H1 (cell line): ENCODE results near the gene TFB1M. TPM values are rescaled to one million over a fixed set of nuclear protein-coding genes. Genes with fewer than 3 reads are reported as not detected.

Source experiments
- CTCF ChIA-PET: fragments of 300-600 bp; sonication (Branson Sonifier 250); formaldehyde crosslinking; loops from one replicate; lab custom pipeline; 2021; ENCODE audit not compliant: partially characterized antibody; lab: Charles Lee
- POLR2A ChIA-PET: fragments of 300-600 bp; sonication (Branson Sonifier 250); formaldehyde crosslinking; loops from one replicate; lab custom pipeline; 2021; ENCODE audit warnings: inconsistent platforms; ENCODE audit not compliant: partially characterized antibody; lab: Charles Lee
- DNase-seq, 2 experiments: peaks; one replicate each; pipeline versions ENCODE4 v3.0.0 to v3.0.0-alpha.2; 2010 to 2022; ENCODE audit warnings: low spot score in 2 of 2, low read depth in 1 of 2, mixed read lengths in 1 of 2
- FAIRE-seq: peaks from 2 replicates; lab custom pipeline; 2011; peaks lifted over from hg19 to GRCh38; lab: Jason Lieb, UNC
- H2AFZ ChIP-seq: 2 replicates; pipeline ENCODE4 v1.8.1; 2012; ENCODE audit warnings: low read length, inconsistent platforms
- H2AK5ac ChIP-seq: 2 replicates; pipeline ENCODE4 v1.6.1; 2013; ENCODE audit warnings: low read depth, low read length
- H2BK120ac ChIP-seq: replicated peaks from 2 replicates; pipeline ENCODE3; 2013; ENCODE audit warnings: low read depth, low read length, inconsistent platforms
- H2BK12ac ChIP-seq: 2 replicates; pipeline ENCODE4 v1.6.1; 2013; ENCODE audit warnings: low read depth, low read length
- H2BK15ac ChIP-seq: 2 replicates; pipeline ENCODE4 v1.6.1; 2013; ENCODE audit warnings: low read length
- H2BK20ac ChIP-seq: 2 replicates; pipeline ENCODE4 v1.6.1; 2013; ENCODE audit warnings: low read length
- H2BK5ac ChIP-seq: 2 replicates; pipeline ENCODE4 v1.6.1; 2013; ENCODE audit warnings: low read depth, low read length
- H3K14ac ChIP-seq: 2 replicates; pipeline ENCODE4 v1.6.1; 2013; ENCODE audit warnings: inconsistent platforms; ENCODE audit not compliant: insufficient read length
- H3K18ac ChIP-seq: 2 replicates; pipeline ENCODE4 v1.6.1; 2013; ENCODE audit warnings: low read length; ENCODE audit errors: extremely low read depth
- H3K23ac ChIP-seq: 2 replicates; pipeline ENCODE4 v1.6.1; 2013; ENCODE audit warnings: inconsistent platforms; ENCODE audit not compliant: insufficient read length
- H3K23me2 ChIP-seq: 2 replicates; pipeline ENCODE4 v1.6.1; 2013; ENCODE audit warnings: low read depth, low read length
- H3K27ac ChIP-seq: 2 replicates; pipeline ENCODE4 v1.6.1; 2011; ENCODE audit warnings: low read depth, low read length, inconsistent platforms
- H3K27me3 ChIP-seq, 4 experiments: replicated peaks in 1 of 4; 1 replicate in 1 of 4; 2 replicates in 3 of 4; pipeline versions ENCODE4 v1.6.1 to v1.8.1; 2011 to 2013; ENCODE audit warnings: low read length in 3 of 4, mild to moderate bottlenecking in 3 of 4, inconsistent platforms in 2 of 4, mixed read lengths in 2 of 4, moderate library complexity in 1 of 4; ENCODE audit not compliant: control insufficient read depth in 3 of 4, insufficient read depth in 3 of 4; ENCODE audit errors: extremely low read depth in 1 of 4
- H3K36me3 ChIP-seq, 4 experiments: 2 replicates each; pipeline versions ENCODE4 v1.6.1 to v1.8.1; 2011 to 2013; ENCODE audit warnings: mild to moderate bottlenecking in 4 of 4, low read length in 3 of 4, moderate library complexity in 2 of 4, control low read depth in 1 of 4, inconsistent platforms in 1 of 4; ENCODE audit not compliant: insufficient read depth in 4 of 4, control insufficient read depth in 2 of 4
- H3K4ac ChIP-seq: replicated peaks from 2 replicates; pipeline ENCODE3; 2013; ENCODE audit warnings: low read length, low read depth, mixed read lengths, inconsistent platforms; ENCODE audit not compliant: insufficient read length
- H3K4me1 ChIP-seq, 4 experiments: replicated peaks in 1 of 4; 1 replicate in 1 of 4; 2 replicates in 3 of 4; pipeline versions ENCODE4 v1.6.1 to v1.8.1; 2011 to 2013; ENCODE audit warnings: low read length in 3 of 4, inconsistent platforms in 2 of 4, mixed read lengths in 1 of 4; ENCODE audit not compliant: insufficient read depth in 4 of 4, control insufficient read depth in 3 of 4
- H3K4me2 ChIP-seq, 2 experiments: 2 replicates each; pipeline versions ENCODE4 v1.6.1 to v1.8.1; 2011 to 2013; ENCODE audit warnings: low read depth in 2 of 2, low read length in 2 of 2, control low read depth in 1 of 2, inconsistent platforms in 1 of 2, mild to moderate bottlenecking in 1 of 2; ENCODE audit not compliant: insufficient read depth in 1 of 2
- H3K4me3 ChIP-seq, 4 experiments: fragments of 200-600, 300-600 bp in 1 of 4; sonication (generic), shearing (Covaris generic), sonication (Bioruptor Twin) in 1 of 4; 2 replicates each; pipeline versions ENCODE4 v1.5.1 to v1.8.1; 2011 to 2016; ENCODE audit warnings: low read length in 4 of 4, low read depth in 3 of 4, control low read depth in 2 of 4, inconsistent platforms in 2 of 4, mild to moderate bottlenecking in 2 of 4, mixed read lengths in 1 of 4, moderate library complexity in 1 of 4; ENCODE audit not compliant: insufficient read depth in 2 of 4; ENCODE audit errors: extremely low read depth in 1 of 4
- H3K56ac ChIP-seq: replicated peaks from 2 replicates; pipeline ENCODE3; 2013; ENCODE audit warnings: low read depth, mild to moderate bottlenecking, mixed read lengths, low read length, inconsistent platforms; ENCODE audit not compliant: insufficient read length
- H3K79me1 ChIP-seq: 2 replicates; pipeline ENCODE4 v1.6.1; 2013; ENCODE audit warnings: low read depth, low read length, control low read depth
- H3K79me2 ChIP-seq, 2 experiments: 2 replicates each; pipeline versions ENCODE4 v1.6.1 to v1.8.1; 2012 to 2013; ENCODE audit warnings: low read length in 2 of 2, mild to moderate bottlenecking in 2 of 2, inconsistent platforms in 1 of 2; ENCODE audit not compliant: insufficient read depth in 2 of 2, control insufficient read depth in 1 of 2
- H3K9ac ChIP-seq, 4 experiments: replicated peaks in 1 of 4; 1 replicate in 1 of 4; 2 replicates in 3 of 4; pipeline versions ENCODE4 v1.6.1 to v1.8.1; 2011 to 2013; ENCODE audit warnings: low read depth in 3 of 4, low read length in 3 of 4, control low read depth in 2 of 4, mild to moderate bottlenecking in 2 of 4, moderate library complexity in 2 of 4, inconsistent platforms in 1 of 4; ENCODE audit errors: extremely low read depth in 1 of 4
- H3K9me3 ChIP-seq, 2 experiments: 2 replicates each; pipeline versions ENCODE4 v1.6.1 to v1.8.1; 2012 to 2013; ENCODE audit warnings: mild to moderate bottlenecking in 2 of 2, moderate library complexity in 2 of 2, control low read depth in 1 of 2, inconsistent platforms in 1 of 2, low read depth in 1 of 2, low read length in 1 of 2, mixed read lengths in 1 of 2; ENCODE audit not compliant: insufficient read depth in 2 of 2
- H4K20me1 ChIP-seq, 2 experiments: replicated peaks in 1 of 2; 2 replicates each; pipeline versions ENCODE3 to v1.8.1; 2011 to 2013; ENCODE audit warnings: inconsistent platforms in 2 of 2, low read length in 2 of 2, mild to moderate bottlenecking in 1 of 2; ENCODE audit not compliant: insufficient read depth in 2 of 2, control insufficient read depth in 1 of 2
- H4K5ac ChIP-seq: 2 replicates; pipeline ENCODE4 v1.6.1; 2013; ENCODE audit warnings: low read length, low read depth, mixed read lengths, inconsistent platforms; ENCODE audit not compliant: insufficient read length
- H4K8ac ChIP-seq: 2 replicates; pipeline ENCODE4 v1.8.0; 2013; ENCODE audit warnings: mild to moderate bottlenecking, moderate library complexity, low read length, inconsistent platforms; ENCODE audit not compliant: insufficient read depth; ENCODE audit errors: extremely low read depth
- H4K91ac ChIP-seq: replicated peaks from 2 replicates; pipeline ENCODE3; 2013; ENCODE audit warnings: low read length, mixed read lengths, inconsistent platforms; ENCODE audit not compliant: insufficient read length
- BACH1 ChIP-seq: IDR thresholded peaks from 2 replicates; pipeline ENCODE4 v1.6.1; 2012; ENCODE audit warnings: low read length, improper control_type of control experiment
- MAFK ChIP-seq: IDR thresholded peaks from 2 replicates; pipeline ENCODE4 v1.6.1; 2012; ENCODE audit warnings: low read depth, mild to moderate bottlenecking, improper control_type of control experiment, low read length
- POLR2AphosphoS5 ChIP-seq: IDR thresholded peaks from 2 replicates; pipeline ENCODE4 v1.6.1; 2011; ENCODE audit warnings: low read depth, low read length
- RAD21 ChIP-seq, 2 experiments: IDR thresholded peaks in 1 of 2; conservative IDR thresholded peaks in 1 of 2; 2 replicates each; pipeline ENCODE4 v1.6.1; 2011; ENCODE audit warnings: low read depth in 2 of 2, low read length in 2 of 2, improper control_type of control experiment in 1 of 2, inconsistent platforms in 1 of 2, mild to moderate bottlenecking in 1 of 2, moderate library complexity in 1 of 2
- RNF2 ChIP-seq: fragments of 200-900, 300-1000 bp; sonication (generic); IDR thresholded peaks from 2 replicates; pipeline ENCODE4 v1.7.1; 2016; ENCODE audit warnings: borderline replicate concordance, low read depth, mild to moderate bottlenecking, antibody characterized with exemption, low read length; ENCODE audit not compliant: poor library complexity, severe bottlenecking; ENCODE audit errors: missing control alignments
- SP2 ChIP-seq: IDR thresholded peaks from 2 replicates; pipeline ENCODE4 v1.6.1; 2012; ENCODE audit warnings: mild to moderate bottlenecking, low read length, inconsistent platforms
- TAF1 ChIP-seq: IDR thresholded peaks from 2 replicates; pipeline ENCODE4 v1.6.1; 2011; ENCODE audit warnings: mild to moderate bottlenecking, low read depth, low read length
- TEAD4 ChIP-seq: IDR thresholded peaks from 2 replicates; pipeline ENCODE4 v1.6.1; 2012; ENCODE audit warnings: low read depth, low read length, inconsistent platforms, mixed read lengths
- WGBS, 2 experiments: shearing (Covaris generic) in 1 of 2; methylation state at CpG; one replicate each; pipeline versions ENCODE4 v1.1.6 to v1.1.7; 2013 to 2015; ENCODE audit warnings: low lambda C conversion rate in 2 of 2, mixed read lengths in 2 of 2, inconsistent platforms in 1 of 2, low coverage in 1 of 2, missing lambda C conversion rate in 1 of 2; ENCODE audit not compliant: insufficient replicate concordance in 2 of 2, insufficient coverage in 1 of 2, insufficient read length in 1 of 2; ENCODE audit errors: extremely low coverage in 1 of 2, missing lambda C conversion rate in 1 of 2; 5-methylcytosine and 5-hydroxymethylcytosine counted together
- polyA plus RNA-seq, 7 experiments: library from polyadenylated mRNA; depleted of rRNA in 3 of 7; stranded (reverse) in 5 of 7; unstranded in 2 of 7; fragments of >200 nt in 5 of 7; fragments of 200-250 nt in 2 of 7; gene quantifications; 1 replicate in 5 of 7; 2 replicates in 1 of 7; 4 replicates in 1 of 7; pipeline versions ENCODE4 v1.2.1 to v1.2.3, GENCODE V29; 2011 to 2013; ENCODE audit warnings: missing spikeins in 2 of 7, mixed read lengths in 2 of 7
- total RNA-seq: library from RNA; stranded (reverse); fragmentation: NEBNext Ultra II Directional; extraction: Animal tissue kit (Norgen Biotek cat#: 25700); gene quantifications from 2 replicates; pipeline ENCODE4 v1.2.1, GENCODE V29; 2021
- TF ChIP-seq, protein P1 (sequence below): IDR thresholded peaks from 2 replicates; pipeline ENCODE4 v1.6.1; 2012; ENCODE audit warnings: inconsistent platforms
- TF ChIP-seq, protein P2 (sequence below), 3 experiments: IDR thresholded peaks; 1 replicate in 2 of 3; 2 replicates in 1 of 3; pipeline versions ENCODE4 v1.5.1 to v1.6.1; 2011; ENCODE audit warnings: low read length in 3 of 3, mild to moderate bottlenecking in 3 of 3, inconsistent platforms in 2 of 3, low read depth in 1 of 3, moderate library complexity in 1 of 3; ENCODE audit not compliant: insufficient read depth in 1 of 3; ENCODE audit errors: control extremely low read depth in 1 of 3

TFB1M gene
- total and polyA plus RNA-seq, 2 of the 8 experiments (the other 6 are each of a cell fraction or from before 2014, with no cell fraction given), result 28.2 to 49.4 TPM

DNA sequence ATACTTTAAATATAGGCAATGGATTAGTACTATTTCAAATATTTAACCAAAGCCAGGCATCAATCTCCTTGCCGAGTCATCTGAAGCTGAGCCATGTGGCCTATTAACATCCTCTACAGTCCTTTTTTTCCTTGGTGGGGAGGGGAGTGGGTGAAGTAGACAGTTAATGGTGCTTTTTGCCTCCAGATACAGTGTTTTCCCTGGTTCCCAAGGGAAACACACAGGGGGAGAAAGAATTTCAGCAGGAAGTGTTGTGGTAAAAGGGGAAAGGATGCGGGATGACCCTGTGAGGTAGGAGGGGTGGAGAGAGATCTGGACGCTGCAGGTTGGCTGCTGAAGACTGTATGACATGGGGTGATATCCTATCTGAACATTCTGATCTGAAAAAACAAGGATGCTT, 40.9 kb downstream of the TFB1M start:
- H4K91ac ChIP-seq, result no peak overlapping the region
- no peaks in the 10 kb centered on the region for H4K20me1 ChIP-seq
- H2AFZ ChIP-seq, result no peak overlapping the region
- TF ChIP-seq SP2 (no peak), RNF2 (no peak), BACH1 (peak; percentile 82), RAD21 (IDR thresholded peaks at IDR 0.05 in 1 of 2, conservative IDR thresholded peaks at IDR 0.05 in 1 of 2; ENCODE audit: low read depth in 2 of 2, low read length in 2 of 2) (no peak), POLR2AphosphoS5 (no peak), TAF1 (no peak), TEAD4 (no peak), MAFK (peak; percentile 64)
- TF ChIP-seq, protein P1, sequence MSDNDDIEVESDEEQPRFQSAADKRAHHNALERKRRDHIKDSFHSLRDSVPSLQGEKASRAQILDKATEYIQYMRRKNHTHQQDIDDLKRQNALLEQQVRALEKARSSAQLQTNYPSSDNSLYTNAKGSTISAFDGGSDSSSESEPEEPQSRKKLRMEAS, result 0 out of 2 replicates have a peak, but pooled peaks have one; percentile 19
- TF ChIP-seq, protein P2, sequence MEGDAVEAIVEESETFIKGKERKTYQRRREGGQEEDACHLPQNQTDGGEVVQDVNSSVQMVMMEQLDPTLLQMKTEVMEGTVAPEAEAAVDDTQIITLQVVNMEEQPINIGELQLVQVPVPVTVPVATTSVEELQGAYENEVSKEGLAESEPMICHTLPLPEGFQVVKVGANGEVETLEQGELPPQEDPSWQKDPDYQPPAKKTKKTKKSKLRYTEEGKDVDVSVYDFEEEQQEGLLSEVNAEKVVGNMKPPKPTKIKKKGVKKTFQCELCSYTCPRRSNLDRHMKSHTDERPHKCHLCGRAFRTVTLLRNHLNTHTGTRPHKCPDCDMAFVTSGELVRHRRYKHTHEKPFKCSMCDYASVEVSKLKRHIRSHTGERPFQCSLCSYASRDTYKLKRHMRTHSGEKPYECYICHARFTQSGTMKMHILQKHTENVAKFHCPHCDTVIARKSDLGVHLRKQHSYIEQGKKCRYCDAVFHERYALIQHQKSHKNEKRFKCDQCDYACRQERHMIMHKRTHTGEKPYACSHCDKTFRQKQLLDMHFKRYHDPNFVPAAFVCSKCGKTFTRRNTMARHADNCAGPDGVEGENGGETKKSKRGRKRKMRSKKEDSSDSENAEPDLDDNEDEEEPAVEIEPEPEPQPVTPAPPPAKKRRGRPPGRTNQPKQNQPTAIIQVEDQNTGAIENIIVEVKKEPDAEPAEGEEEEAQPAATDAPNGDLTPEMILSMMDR (IDR thresholded peaks at IDR 0.05; ENCODE audit: control extremely low read depth in 1 of 3, insufficient read depth in 1 of 3, low read depth in 1 of 3, low read length in 3 of 3), result no peak
- no peak overlapping the region for H3K9ac ChIP-seq
- H3K4me1 ChIP-seq, result peaks cover 0 to 4% (median 3%) of the 10 kb centered on the region in 4 experiments; a peak in 3 of 7 replicates
- no peak overlapping the region for H3K14ac ChIP-seq
- no peak overlapping the region for H3K23ac ChIP-seq
- H3K36me3 ChIP-seq, result peaks cover 0 to 24% (median under 1%) of the 10 kb centered on the region in 4 experiments; a peak in 5 of 8 replicates
- H2BK12ac ChIP-seq, result no peak overlapping the region
- no peak overlapping the region for H2BK15ac ChIP-seq
- H3K4me2 ChIP-seq, result no peak overlapping the region
- H3K4me3 ChIP-seq, result no peak overlapping the region
- DNase-seq (no peak), FAIRE-seq (peak; percentile 75)
- no peak overlapping the region for H4K5ac ChIP-seq
- no peak overlapping the region for H3K18ac ChIP-seq
- H2BK5ac ChIP-seq, result no peak overlapping the region; the same call in 1 of the 2 replicates
- H2BK120ac ChIP-seq, result no peak overlapping the region
- no peak overlapping the region for H3K56ac ChIP-seq
- no peak overlapping the region for H2BK20ac ChIP-seq
- ChIA-PET POLR2A (interaction anchor here (0.8 to 1.1 kb wide), 2 partner anchors 34 to 91 kb away, joined by 3 to 5 read pairs; no protein-coding TSS in a partner anchor), CTCF (interaction anchor here (2.4 kb wide), 1 partner anchor 10 kb away, joined by 8 read pairs; the partner anchor contains the start of gene CLDN20)
- no peaks in the 10 kb centered on the region; a peak in 1 of 4 replicates for H3K79me2 ChIP-seq
- no peak overlapping the region for H3K27ac ChIP-seq
- no peaks in the 10 kb centered on the region for H3K27me3 ChIP-seq
- H3K79me1 ChIP-seq, result peaks cover 3% of the 10 kb centered on the region; the same call in 1 of the 2 replicates
- no peak overlapping the region for H2AK5ac ChIP-seq
- H4K8ac ChIP-seq, result no peak overlapping the region
- no peaks in the 10 kb centered on the region for H3K9me3 ChIP-seq
- no peak overlapping the region for H3K4ac ChIP-seq
- 30% methylated on average over 3 of the region's 3 CpGs; no CpG with 5 or more reads in 1 of the 2 experiments for WGBS, 2 experiments
- no peaks in the 10 kb centered on the region for H3K23me2 ChIP-seq
